Middle frontal gyrus (tissue), 1 donor: ENCODE measurements around the gene ATL2.
"Not testable (repeated sequence)": the region's sequence is repeated elsewhere in the genome, so short reads cannot be mapped to it uniquely, and the experiment has no call there.

ENCODE experiments used
- DNase-seq: peaks from one replicate; pipeline ENCODE4 v3.0.0-alpha.2; 2015; ENCODE audit warnings: low spot score; ENCODE audit errors: extremely low spot score

The ATL2 gene

DNA sequence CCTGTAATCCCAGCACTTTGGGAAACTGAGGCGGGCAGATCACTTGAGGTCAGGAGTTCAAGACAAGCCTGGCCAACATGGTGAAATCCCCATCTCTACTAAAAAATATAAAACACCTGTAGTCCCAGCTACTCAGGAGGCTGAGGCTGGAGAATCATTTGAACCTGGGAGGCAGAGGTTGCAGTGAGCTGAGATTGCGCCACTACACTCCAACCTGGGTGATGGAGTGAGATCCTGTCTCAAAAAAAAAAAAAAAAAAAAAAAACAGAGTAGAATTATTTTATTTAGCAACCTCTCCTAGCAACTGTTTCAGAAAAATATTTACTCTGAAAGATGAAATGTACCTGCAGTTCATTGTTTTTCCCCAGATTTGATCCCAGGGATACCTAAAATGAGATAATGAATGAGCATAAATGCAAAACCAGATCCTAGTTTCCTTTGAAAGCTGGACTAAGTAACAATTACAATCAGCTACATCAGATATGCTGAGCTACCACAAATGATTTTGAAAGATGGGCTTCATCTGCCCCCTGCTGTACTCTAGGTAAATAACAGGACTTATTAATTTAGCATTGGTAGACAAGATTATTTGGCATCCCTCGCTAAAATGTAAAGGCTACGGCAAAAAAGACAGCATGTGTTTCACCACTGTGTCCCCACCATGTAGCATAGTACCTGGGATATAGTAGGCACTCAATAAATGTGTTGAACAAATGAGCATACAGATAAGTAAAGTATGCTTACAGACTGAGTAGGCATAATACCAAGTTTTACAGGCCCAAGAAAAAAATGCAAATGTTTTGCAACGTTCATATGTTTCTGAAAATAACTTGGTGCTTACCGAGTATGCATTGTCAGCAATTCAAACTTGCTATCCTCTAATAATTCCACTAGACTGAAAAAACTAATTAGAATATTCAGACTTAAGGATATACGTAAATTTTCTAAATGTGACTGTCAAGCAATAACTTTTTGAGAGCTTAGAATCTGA lies 102.5 kb downstream of the ATL2 start:
- DNase-seq, result no peak

DNA sequence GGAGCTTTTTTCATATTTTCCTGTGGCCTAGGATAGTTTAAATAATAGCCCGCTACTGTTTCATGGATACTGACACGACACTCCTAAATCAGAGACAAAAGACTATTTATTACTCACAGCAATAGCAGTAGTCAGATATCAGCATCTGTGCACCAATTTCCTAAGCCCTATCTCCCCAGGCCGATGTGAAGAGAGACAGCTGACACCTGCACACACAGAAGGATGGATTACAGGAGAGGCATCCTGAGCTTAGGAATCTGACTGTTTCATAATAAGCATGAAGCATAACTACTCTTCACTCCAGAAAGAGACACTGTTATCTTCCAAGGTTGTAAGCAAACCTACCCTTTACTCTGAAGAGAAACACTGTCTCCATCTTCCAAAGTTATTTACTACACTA lies 105.4 kb downstream of the ATL2 start:
- no peak for DNase-seq

DNA sequence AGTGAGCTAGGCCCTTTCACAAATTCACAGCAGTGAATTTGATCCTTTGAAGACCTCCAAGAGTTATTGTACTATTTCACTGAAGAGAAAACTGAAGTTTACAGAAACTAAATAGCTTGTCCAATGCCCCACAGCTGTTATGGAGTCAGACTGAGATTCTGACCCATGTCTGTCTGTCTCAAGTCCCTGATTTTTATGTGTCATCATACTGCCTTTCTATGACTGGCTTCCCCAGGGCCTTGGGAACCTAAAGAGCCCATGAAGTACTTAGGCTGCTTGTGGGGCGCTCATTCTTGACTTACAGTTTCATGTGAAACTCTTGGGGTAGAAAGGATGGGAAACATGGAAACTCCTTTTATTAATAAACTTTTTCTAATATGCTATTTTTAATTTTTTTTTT lies 107.7 kb downstream of the ATL2 start:
- DNase-seq, result no peak

DNA sequence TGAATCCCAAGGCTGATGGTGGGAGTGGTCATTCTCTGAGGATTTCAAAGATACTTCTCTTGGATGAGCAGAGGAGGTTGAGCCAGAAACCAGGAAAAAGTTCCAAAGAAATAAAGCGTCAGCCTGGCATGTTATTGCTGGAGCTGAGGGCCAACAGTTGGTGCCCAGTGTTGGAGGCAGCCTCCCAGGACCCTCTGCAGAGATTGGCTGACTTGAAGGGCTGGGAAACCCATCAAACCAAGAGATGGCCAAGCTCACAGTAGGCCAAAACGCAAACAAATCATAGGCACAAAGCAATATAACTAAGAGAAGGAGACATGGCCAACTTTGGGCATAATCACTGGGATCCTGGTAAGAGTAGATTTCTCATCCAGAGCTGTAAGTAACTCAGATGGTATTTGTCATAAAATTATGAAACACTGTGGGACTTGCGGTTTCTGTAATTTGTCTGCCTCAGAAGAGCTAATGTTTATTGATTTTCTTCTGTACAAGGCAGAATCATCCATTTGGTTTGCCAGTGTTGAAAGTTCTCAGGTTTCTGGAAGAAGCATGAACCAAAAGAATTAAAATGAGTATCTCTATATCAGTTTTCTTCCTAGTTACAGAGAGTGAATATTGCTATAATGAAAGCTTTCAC lies 108.3 kb downstream of the ATL2 start:
- DNase-seq, result no peak

DNA sequence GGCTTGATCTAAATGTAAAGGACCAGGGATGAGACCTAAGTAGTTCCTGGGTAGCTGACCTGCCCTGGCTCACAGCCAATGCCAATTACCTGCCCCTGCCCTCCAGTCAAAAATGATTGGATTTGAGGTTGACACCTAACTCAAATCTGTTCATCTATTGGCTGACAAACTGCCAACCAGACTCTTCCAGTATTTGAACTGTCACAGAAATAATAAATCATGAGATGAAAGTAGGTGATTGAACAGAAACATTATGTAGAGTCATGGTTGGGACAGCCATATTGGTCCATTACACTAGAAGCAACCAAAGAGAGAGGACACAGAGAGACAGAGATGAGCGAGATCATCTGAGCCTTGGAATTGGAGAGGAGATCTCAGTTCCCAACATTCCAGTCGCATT lies 109.1 kb downstream of the ATL2 start:
- DNase-seq, result no peak

DNA sequence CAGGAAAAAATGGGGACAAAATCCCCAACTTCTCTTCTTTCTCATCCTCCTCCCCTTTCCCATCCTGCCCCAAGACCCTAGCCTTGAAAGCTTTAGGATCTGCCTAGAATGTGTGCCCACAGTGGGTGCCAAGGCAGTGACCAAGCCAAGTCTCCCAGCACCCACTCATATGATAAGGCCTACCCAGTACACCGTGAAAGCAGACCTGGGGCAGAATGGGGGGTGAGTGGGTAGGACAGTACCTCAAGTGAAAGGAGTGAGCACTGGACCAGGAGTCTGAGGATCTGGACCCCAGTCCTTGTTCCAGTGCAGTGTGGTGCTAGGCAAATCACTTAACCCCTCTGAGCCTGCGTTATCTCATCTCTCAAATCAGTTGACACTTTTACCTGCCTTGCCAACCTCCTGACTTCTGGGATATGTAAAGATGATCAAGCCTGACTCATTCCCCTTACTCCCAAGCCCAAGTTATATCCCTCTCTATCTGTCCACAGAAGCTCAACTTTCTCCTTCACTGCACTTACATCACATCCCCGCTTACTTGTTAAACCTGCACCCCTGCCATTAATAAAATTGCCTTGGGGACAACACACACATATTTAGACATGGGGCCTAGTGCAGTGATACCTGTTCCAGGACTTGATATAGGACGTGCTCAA lies 109.7 kb downstream of the ATL2 start:
- DNase-seq, result no peak

DNA sequence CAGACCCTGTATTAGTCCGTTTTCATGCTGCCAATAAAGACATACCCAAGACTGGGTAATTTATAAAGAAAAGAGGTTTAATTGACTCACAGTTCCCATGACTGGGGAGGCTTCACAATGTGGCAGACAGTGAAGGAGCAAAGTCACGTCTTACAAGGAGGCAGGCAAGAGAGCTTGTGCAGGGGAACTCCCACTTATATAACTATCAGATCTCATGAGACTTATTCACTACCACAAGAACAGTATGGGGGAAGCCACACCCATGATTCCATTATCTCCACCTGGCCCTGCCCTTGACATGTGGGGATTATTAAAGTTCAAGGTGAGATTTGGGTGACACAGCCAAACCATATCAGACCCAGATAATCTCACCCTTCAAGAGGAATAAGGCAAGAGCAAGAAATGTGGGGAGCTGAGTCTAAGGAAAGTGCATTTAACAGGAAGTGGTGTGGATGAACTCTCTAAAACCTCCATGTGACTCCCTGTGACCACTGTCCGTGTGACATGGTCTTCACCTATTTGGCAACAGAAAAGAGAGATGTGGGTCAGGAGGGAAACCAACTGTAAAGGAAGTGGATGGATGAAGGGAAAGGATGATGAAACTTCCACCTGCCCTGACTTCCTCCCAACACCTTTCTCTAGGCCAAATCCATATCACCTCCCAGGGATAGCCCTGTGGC lies 110.6 kb downstream of the ATL2 start:
- DNase-seq, result no peak

DNA sequence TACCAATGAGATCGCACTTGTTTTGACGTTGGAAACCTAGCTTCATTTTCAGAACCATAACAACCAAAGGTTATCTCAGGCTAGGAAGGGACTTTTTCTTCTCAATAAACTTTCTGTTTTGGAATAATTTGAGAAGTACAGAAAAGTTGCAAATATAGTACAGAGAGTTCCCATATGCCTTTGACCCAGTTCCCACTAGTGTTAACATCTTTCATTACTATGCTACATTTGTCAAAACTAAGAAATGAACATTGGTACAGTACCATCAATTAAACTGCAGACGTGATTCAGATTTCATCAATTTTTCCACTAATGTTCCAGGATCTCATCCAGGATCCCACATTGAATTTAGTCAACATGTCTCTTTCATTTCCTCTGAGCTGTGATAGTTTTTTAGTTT lies 111.6 kb downstream of the ATL2 start:
- DNase-seq, result no peak

DNA sequence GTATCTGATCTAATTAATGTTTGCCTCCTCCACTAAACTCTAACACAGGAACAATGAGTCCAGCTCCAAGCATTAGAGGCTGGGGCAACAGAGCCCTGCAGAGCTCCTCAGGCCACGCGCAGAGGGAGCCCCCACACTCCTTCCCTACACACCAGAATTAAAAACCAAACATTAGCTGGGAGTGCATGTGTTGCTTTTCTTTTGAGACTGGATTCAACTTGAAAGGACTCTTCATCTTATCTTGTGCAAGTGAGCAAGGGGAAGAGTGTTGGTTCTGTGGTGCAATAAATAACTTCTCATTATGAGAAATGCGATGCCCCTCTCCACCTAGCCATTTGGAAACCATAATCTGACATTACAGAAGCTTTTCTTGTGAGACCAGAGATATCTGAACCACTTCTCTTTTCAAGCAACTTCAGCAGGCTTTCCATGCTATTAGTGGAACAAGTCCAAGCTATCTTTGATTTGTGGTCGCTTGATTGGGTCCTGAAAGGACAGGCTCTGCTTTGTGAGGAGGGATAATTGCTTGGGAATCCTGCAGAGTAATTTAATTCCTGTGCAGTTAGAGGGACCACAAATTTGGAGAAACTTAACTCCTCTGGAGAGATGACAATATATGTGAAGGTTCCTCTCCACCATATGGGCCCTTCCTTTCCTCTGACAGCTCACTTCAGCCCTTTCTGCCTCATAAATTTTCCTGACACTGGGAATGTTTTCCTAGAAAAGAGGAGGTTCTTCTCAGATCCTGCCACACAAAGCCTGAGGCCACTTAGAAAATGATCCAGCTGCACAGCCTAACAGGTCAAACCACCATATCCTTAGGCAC lies 112.5 kb downstream of the ATL2 start:
- DNase-seq, result no peak

DNA sequence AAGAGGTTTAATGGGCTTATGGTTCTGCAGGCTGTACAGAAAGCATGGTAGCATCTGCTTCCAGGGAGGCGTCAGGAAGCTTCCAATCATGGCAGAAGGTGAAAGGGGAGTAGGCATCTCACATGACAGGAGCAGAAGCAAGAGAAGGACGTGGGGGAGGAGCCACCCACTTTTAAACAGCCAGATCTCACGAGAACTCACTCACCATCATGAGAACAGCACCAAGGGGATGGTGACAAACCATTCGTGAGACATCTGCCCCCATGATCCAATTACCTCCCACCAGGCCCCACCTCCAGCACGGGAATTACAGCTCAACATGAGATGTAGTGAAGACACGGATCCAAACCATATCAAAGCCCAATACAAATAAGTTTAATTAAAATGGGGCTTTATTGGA lies 113.8 kb downstream of the ATL2 start:
- no peak for DNase-seq

DNA sequence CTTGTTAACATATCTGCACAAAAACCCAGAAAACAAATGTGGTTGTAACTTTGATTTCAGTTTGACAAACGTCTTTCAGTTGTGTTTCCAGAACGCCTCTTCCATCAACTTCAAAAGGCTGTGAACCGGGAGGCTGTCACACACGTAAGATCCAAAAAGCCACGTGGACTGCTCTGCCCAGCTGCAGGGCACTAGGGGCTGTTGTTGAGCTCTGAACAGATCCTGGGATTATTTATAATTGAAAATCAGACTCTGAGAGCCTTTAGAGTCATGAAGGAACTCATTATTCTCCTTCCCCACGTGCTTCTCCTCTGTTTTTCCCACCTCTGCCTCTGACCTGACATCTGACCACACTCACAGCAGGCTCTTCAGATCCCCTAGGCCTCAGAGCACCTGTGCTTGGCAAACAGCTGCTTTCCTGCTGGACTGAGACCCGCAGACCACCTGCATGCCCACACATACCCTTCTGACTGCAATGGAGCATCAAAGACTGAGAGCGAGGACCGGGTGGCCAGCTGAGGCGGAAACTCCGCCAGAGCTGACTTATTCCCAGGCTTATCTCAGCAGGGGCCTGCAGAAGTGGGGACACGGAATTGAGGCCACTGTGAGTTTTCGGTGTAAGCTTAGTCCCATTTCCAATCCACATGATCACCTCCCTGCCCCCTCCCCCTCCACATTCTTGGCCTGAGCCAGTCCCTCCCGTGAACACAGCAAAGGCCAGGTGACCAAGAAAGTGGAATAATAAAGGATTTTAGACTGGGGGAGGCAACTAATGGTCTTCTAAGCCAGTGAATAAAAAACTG lies 114.8 kb downstream of the ATL2 start:
- DNase-seq, result no peak

DNA sequence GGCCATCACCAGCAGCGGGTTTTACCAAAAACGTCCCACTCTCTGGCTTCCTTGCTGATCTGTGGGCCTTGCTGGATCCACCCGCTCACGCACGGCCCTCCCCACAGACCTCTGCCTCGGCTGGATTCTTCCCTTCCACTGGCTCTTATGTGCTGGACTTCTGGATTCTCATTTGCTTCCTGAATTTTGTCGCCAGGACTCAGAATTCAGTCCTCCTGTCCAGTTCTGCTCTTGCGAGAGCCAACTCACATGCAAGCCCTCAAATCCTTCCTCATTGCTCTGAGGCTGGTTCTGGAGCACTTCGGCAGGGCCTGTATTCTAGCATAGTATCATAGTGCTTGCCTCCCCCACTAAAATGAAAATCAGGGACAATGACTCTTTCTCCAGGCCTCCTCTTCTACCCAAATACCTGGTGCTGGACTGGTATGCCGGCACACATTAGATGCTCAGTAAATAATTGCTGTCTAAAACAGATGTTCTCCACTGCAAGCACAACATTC lies 115.5 kb downstream of the ATL2 start:
- DNase-seq, result no peak

DNA sequence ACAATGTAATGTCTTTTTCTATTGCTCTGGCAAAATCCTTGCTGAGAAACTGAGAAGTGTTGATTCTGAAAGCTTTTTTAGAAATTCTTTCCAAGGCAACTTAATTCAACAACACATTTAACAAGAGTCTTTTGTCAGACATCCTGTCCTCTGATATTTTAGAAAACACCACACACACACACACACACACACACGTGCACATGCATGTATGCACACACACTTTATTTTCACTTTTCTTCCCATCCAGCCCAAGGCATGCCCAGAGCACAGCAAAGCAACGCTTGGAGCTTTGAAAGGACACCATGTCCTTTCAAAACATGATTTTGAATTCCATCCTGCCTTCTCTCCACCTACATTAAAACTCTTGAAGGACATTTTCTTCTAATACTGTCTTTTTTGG lies 116.1 kb downstream of the ATL2 start:
- DNase-seq, result no peak

DNA sequence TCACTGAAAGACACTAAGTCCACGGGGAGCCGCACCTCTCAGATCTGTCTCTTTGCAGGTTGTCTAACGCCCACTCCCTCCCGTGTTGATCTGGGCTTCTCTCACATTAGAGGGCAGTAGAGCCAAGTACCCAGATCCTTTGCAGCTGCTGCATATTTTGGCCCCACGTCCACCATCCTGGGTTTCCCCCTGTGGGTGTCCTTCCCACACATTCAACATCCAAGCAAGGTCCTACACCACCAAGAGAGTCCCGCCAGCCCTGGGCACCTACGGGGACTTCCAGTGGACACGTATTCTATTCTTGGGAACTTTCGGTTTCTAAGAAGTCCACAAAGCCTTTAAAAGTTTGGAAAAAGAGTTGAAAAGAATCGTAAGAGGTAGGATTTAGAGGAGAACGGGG lies 116.6 kb downstream of the ATL2 start:
- DNase-seq, result no peak

DNA sequence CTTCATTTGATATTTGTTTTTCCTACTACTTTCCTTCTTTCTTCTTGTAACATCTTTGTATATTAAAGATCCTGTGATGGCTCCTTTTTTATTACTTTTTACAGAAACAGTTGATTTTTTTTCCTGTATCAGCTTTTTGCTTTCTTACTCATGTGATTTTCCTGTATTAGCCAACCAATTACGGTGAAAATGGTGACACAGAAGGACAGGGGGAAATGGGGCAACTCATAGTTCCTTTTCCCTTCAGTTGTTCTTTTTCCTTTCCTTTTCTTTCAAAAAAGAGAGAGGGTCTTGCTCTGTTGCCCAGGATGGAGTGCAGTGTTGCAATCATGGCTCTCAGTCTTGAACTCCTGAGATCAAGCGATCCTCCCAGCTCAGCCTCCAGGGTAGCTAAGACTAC lies 117.8 kb downstream of the ATL2 start:
- DNase-seq, result no peak

DNA sequence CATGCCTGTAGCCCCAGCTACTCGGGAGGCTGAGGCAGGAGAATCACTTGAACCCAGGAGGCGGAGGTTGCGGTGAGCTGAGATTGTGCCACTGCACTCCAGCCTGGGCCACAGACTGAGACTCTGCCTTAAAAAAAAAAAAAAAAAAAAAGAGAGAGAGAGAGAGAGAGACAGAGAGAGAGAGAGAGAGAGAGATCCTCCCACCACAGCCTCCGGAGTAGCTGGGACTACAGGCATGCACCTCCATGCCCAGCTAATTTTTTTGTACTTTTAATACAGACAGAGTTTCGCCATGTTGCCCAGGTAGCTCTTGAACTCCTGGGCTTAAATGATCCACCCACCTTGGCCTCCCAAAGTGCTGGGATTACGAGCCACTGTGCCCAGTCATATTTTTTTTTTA lies 119.4 kb downstream of the ATL2 start:
- not testable (repeated sequence) for DNase-seq

DNA sequence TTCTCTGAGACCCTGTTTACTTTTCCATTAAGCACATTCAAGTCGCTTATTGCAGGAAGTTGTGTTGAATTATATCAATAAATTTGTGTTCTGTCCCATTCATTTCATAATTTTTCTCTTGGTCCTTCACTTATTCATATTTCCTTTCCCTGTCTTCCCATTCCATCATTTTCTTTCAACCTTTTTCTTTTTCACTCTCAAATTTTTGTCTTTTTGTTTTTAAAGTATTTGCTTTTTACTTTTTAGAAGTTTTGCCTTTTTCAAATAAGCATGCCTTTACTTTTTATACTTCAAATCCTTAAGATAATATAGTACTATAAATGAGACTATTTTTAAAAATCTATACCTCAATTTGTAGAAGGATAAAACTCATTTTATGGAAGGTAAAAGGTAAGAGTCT lies 120.5 kb downstream of the ATL2 start:
- no peak for DNase-seq

DNA sequence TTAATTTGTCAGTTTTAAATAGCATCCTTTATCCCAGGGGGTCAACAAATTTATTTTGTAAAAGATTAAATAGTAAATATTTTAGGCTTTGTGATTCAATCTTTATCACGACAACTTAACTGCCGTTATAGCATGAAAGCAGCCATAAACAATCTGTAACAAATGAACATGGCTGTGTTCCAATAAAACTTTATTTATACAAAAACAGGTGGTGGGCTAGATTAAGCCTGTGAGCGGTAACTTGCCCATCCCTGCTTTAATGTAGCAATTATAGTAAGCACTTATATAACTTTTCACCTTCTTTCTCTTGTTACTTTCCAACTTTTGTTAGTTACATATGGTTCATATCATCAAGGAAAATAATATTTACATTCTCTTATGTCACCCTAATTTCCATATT lies 121.9 kb downstream of the ATL2 start:
- no peak for DNase-seq

DNA sequence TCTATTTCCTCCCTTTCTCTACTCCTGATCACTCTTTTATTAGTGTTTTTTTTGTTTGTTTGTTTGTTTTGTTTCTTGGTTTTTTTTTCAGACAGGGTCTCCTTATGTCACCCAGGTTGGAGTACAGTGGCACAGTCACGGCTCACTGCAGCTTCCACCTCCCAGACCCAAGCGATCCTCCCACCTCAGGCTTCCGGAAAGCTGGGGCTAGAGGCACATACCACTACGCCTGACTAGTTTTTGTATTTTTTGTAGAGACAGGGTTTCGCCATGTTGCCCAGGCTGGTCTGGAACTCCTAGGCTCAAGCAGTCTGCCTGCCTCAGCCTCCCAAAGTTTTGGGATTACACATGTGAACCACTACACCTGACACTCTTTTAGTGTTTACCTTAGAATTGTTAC lies 122.3 kb downstream of the ATL2 start:
- no peak for DNase-seq

DNA sequence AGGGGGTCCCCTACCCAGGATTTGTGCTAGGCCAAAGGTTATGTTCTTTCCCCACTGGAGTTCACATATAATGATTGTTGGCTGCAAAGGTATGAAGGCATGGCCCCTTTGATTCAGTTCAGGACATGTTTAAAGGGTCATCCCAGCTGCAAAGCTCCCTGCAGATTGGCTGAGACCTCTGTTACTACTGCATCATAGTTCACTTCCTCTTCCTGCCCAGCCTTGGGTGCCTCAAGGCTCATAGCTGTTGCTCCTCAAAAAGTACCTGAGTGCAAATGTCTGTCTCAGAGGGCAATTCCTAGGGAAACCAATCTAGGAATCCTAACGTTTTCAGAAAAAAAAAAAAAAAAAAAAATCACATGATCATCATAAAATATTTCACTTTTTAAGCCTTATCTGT lies 125.1 kb downstream of the ATL2 start:
- DNase-seq, result no peak
